SU-DHL-6 (cell line): Measurements from ENCODE around the gene ACER3.

Experiments used
- CTCF ChIP-seq: fragments of 200-600 bp; sonication (generic); IDR thresholded peaks from one replicate; pipeline ENCODE4 v1.5.1; 2017; ENCODE audit warnings: antibody characterized with exemption, mild to moderate bottlenecking, low read length, moderate library complexity; ENCODE audit not compliant: insufficient read depth, poor library complexity, severe bottlenecking
- EZH2phosphoT487 ChIP-seq: fragments of 200-600 bp; sonication (generic), shearing (Covaris generic); conservative IDR thresholded peaks from 2 replicates; pipeline ENCODE4 v1.6.1; 2018; ENCODE audit warnings: mild to moderate bottlenecking, antibody characterized with exemption, low read length, moderate library complexity, mixed read lengths

GRCh38 chr11:76978239-76978638 lies 117.5 kb downstream of the ACER3 start:
- TF ChIP-seq CTCF (no peak), EZH2phosphoT487 (no peak)
